Measurements from ENCODE around the gene FREM2.

Gene FREM2

GRCh38 chr13:38850868-38851626 lies 164.2 kb downstream of the FREM2 start:
- Histone ChIP-seq H3K9me3 (ENCODE audit: control insufficient read depth, low read length) (no peaks in the 10 kb centered on the region), H3K4me1 (ENCODE audit: control insufficient read depth, insufficient read depth, low read length, poor library complexity, severe bottlenecking) (no peaks in the 10 kb centered on the region), H3K36me3 (ENCODE audit: control insufficient read depth, insufficient read depth, low read length) (no peaks in the 10 kb centered on the region), H3K27me3 (replicated peaks; ENCODE audit: control insufficient read depth, insufficient read depth, low read length, poor library complexity, severe bottlenecking) (no peaks in the 10 kb centered on the region), H3K4me3 (ENCODE audit: insufficient read depth, low read depth, low read length, poor library complexity, severe bottlenecking) (no peak overlapping the region), H3K27ac (ENCODE audit: insufficient read depth, low read length, poor library complexity, severe bottlenecking) (no peak overlapping the region)
- no peak for DNase-seq

- Histone ChIP-seq H3K36me3 (ENCODE audit: control insufficient read depth, insufficient read depth, low read length) (no peaks in the 10 kb centered on the region), H3K4me1 (ENCODE audit: control insufficient read depth, insufficient read depth, low read length, poor library complexity, severe bottlenecking) (no peaks in the 10 kb centered on the region)
- no peak for DNase-seq
Observed at GRCh38 chr13:38854226-38854625, 167.3 kb downstream of the FREM2 start.

GRCh38 chr13:38856065-38856464 lies 169.2 kb downstream of the FREM2 start:
- DNase-seq: no peak
- H3K9me3 ChIP-seq (ENCODE audit: control insufficient read depth, low read length): no peaks in the 10 kb centered on the region
- no peak overlapping the region for H3K27ac ChIP-seq (ENCODE audit: insufficient read depth, low read length, poor library complexity, severe bottlenecking)
- H3K4me1 ChIP-seq (ENCODE audit: control insufficient read depth, insufficient read depth, low read length, poor library complexity, severe bottlenecking): no peaks in the 10 kb centered on the region
- no peaks in the 10 kb centered on the region for H3K36me3 ChIP-seq (ENCODE audit: control insufficient read depth, insufficient read depth, low read length)
- no peak overlapping the region for H3K4me3 ChIP-seq (ENCODE audit: insufficient read depth, low read depth, low read length, poor library complexity, severe bottlenecking)
- no peaks in the 10 kb centered on the region for H3K27me3 ChIP-seq (replicated peaks; ENCODE audit: control insufficient read depth, insufficient read depth, low read length, poor library complexity, severe bottlenecking)

More at GRCh38 chr13:38854226-38854625, 167.3 kb downstream of the FREM2 start:
- Histone ChIP-seq H3K4me3 (ENCODE audit: insufficient read depth, low read depth, low read length, poor library complexity, severe bottlenecking) (no peak overlapping the region), H3K9me3 (ENCODE audit: control insufficient read depth, low read length) (no peaks in the 10 kb centered on the region), H3K27ac (ENCODE audit: insufficient read depth, low read length, poor library complexity, severe bottlenecking) (no peak overlapping the region), H3K27me3 (replicated peaks; ENCODE audit: control insufficient read depth, insufficient read depth, low read length, poor library complexity, severe bottlenecking) (no peaks in the 10 kb centered on the region)

GRCh38 chr13:38862443-38862842 lies 175.6 kb downstream of the FREM2 start:
- no peaks in the 10 kb centered on the region for H3K27me3 ChIP-seq (replicated peaks; ENCODE audit: control insufficient read depth, insufficient read depth, low read length, poor library complexity, severe bottlenecking)
- no peaks in the 10 kb centered on the region for H3K36me3 ChIP-seq (ENCODE audit: control insufficient read depth, insufficient read depth, low read length)
- no peak for DNase-seq
- no peak overlapping the region for H3K27ac ChIP-seq (ENCODE audit: insufficient read depth, low read length, poor library complexity, severe bottlenecking)
- H3K4me1 ChIP-seq (ENCODE audit: control insufficient read depth, insufficient read depth, low read length, poor library complexity, severe bottlenecking): no peaks in the 10 kb centered on the region
- no peak overlapping the region for H3K4me3 ChIP-seq (ENCODE audit: insufficient read depth, low read depth, low read length, poor library complexity, severe bottlenecking)
- H3K9me3 ChIP-seq (ENCODE audit: control insufficient read depth, low read length): no peaks in the 10 kb centered on the region

- Histone ChIP-seq H3K27ac (ENCODE audit: insufficient read depth, low read length, poor library complexity, severe bottlenecking) (no peak overlapping the region), H3K36me3 (ENCODE audit: control insufficient read depth, insufficient read depth, low read length) (no peaks in the 10 kb centered on the region), H3K4me3 (ENCODE audit: insufficient read depth, low read depth, low read length, poor library complexity, severe bottlenecking) (no peak overlapping the region), H3K9me3 (ENCODE audit: control insufficient read depth, low read length) (no peaks in the 10 kb centered on the region), H3K27me3 (replicated peaks; ENCODE audit: control insufficient read depth, insufficient read depth, low read length, poor library complexity, severe bottlenecking) (no peaks in the 10 kb centered on the region), H3K4me1 (ENCODE audit: control insufficient read depth, insufficient read depth, low read length, poor library complexity, severe bottlenecking) (no peaks in the 10 kb centered on the region)
- no peak for DNase-seq
Observed at GRCh38 chr13:38863536-38863935, 176.7 kb downstream of the FREM2 start.

GRCh38 chr13:38866649-38867048 lies 179.8 kb downstream of the FREM2 start:
- Histone ChIP-seq H3K27me3 (replicated peaks; ENCODE audit: control insufficient read depth, insufficient read depth, low read length, poor library complexity, severe bottlenecking) (no peaks in the 10 kb centered on the region), H3K4me1 (ENCODE audit: control insufficient read depth, insufficient read depth, low read length, poor library complexity, severe bottlenecking) (no peaks in the 10 kb centered on the region), H3K9me3 (ENCODE audit: control insufficient read depth, low read length) (no peaks in the 10 kb centered on the region), H3K4me3 (ENCODE audit: insufficient read depth, low read depth, low read length, poor library complexity, severe bottlenecking) (no peak overlapping the region), H3K27ac (ENCODE audit: insufficient read depth, low read length, poor library complexity, severe bottlenecking) (no peak overlapping the region), H3K36me3 (ENCODE audit: control insufficient read depth, insufficient read depth, low read length) (no peaks in the 10 kb centered on the region)
- DNase-seq: no peak

- H3K4me1 ChIP-seq (ENCODE audit: control insufficient read depth, insufficient read depth, low read length, poor library complexity, severe bottlenecking): no peaks in the 10 kb centered on the region
- H3K27ac ChIP-seq (ENCODE audit: insufficient read depth, low read length, poor library complexity, severe bottlenecking): no peak overlapping the region
- no peaks in the 10 kb centered on the region for H3K27me3 ChIP-seq (replicated peaks; ENCODE audit: control insufficient read depth, insufficient read depth, low read length, poor library complexity, severe bottlenecking)
- no peaks in the 10 kb centered on the region for H3K9me3 ChIP-seq (ENCODE audit: control insufficient read depth, low read length)
- H3K36me3 ChIP-seq (ENCODE audit: control insufficient read depth, insufficient read depth, low read length): no peaks in the 10 kb centered on the region
- H3K4me3 ChIP-seq (ENCODE audit: insufficient read depth, low read depth, low read length, poor library complexity, severe bottlenecking): no peak overlapping the region
- DNase-seq: no peak
Observed at GRCh38 chr13:38868399-38868798, 181.5 kb downstream of the FREM2 start.

- Histone ChIP-seq H3K4me1 (ENCODE audit: control insufficient read depth, insufficient read depth, low read length, poor library complexity, severe bottlenecking) (no peaks in the 10 kb centered on the region), H3K36me3 (ENCODE audit: control insufficient read depth, insufficient read depth, low read length) (no peaks in the 10 kb centered on the region), H3K9me3 (ENCODE audit: control insufficient read depth, low read length) (no peaks in the 10 kb centered on the region), H3K27me3 (replicated peaks; ENCODE audit: control insufficient read depth, insufficient read depth, low read length, poor library complexity, severe bottlenecking) (no peaks in the 10 kb centered on the region), H3K27ac (ENCODE audit: insufficient read depth, low read length, poor library complexity, severe bottlenecking) (no peak overlapping the region), H3K4me3 (ENCODE audit: insufficient read depth, low read depth, low read length, poor library complexity, severe bottlenecking) (no peak overlapping the region)
- DNase-seq: no peak
Observed at GRCh38 chr13:38868870-38869269, 182.0 kb downstream of the FREM2 start.

GRCh38 chr13:38871275-38871674 lies 184.4 kb downstream of the FREM2 start:
- H3K27ac ChIP-seq (ENCODE audit: insufficient read depth, low read length, poor library complexity, severe bottlenecking): no peak overlapping the region
- H3K4me3 ChIP-seq (ENCODE audit: insufficient read depth, low read depth, low read length, poor library complexity, severe bottlenecking): no peak overlapping the region
- no peaks in the 10 kb centered on the region for H3K27me3 ChIP-seq (replicated peaks; ENCODE audit: control insufficient read depth, insufficient read depth, low read length, poor library complexity, severe bottlenecking)
- no peaks in the 10 kb centered on the region for H3K4me1 ChIP-seq (ENCODE audit: control insufficient read depth, insufficient read depth, low read length, poor library complexity, severe bottlenecking)
- H3K9me3 ChIP-seq (ENCODE audit: control insufficient read depth, low read length): no peaks in the 10 kb centered on the region
- DNase-seq: no peak
- no peaks in the 10 kb centered on the region for H3K36me3 ChIP-seq (ENCODE audit: control insufficient read depth, insufficient read depth, low read length)

GRCh38 chr13:38872693-38873092 lies 185.8 kb downstream of the FREM2 start:
- Histone ChIP-seq H3K4me1 (ENCODE audit: control insufficient read depth, insufficient read depth, low read length, poor library complexity, severe bottlenecking) (no peaks in the 10 kb centered on the region), H3K27me3 (replicated peaks; ENCODE audit: control insufficient read depth, insufficient read depth, low read length, poor library complexity, severe bottlenecking) (peaks cover 2% of the 10 kb centered on the region), H3K27ac (ENCODE audit: insufficient read depth, low read length, poor library complexity, severe bottlenecking) (no peak overlapping the region), H3K4me3 (ENCODE audit: insufficient read depth, low read depth, low read length, poor library complexity, severe bottlenecking) (no peak overlapping the region), H3K36me3 (ENCODE audit: control insufficient read depth, insufficient read depth, low read length) (no peaks in the 10 kb centered on the region), H3K9me3 (ENCODE audit: control insufficient read depth, low read length) (no peaks in the 10 kb centered on the region)
- DNase-seq: no peak
